HG03521 (cell line): ENCODE results near the gene ARIH1.
"Not testable (repeated sequence)": the region's sequence is repeated elsewhere in the genome, so short reads cannot be mapped to it uniquely, and the experiment has no call there.

Experiments used
- ATAC-seq: cut with Tn5 transposase; IDR thresholded peaks from one replicate; pipeline ENCODE4 v1.9.1; 2021; ENCODE audit warnings: mild to moderate bottlenecking, moderate library complexity; ENCODE audit not compliant: unreplicated experiment

The ARIH1 gene

GRCh38 chr15:72473614-72474465, at the start of gene ARIH1:
TSS of gene ARIH1 (plus strand) at chr15:72474330. CDS start at chr15:72474640, 310 bp downstream.
- peak; percentile 80 for ATAC-seq

DNA sequence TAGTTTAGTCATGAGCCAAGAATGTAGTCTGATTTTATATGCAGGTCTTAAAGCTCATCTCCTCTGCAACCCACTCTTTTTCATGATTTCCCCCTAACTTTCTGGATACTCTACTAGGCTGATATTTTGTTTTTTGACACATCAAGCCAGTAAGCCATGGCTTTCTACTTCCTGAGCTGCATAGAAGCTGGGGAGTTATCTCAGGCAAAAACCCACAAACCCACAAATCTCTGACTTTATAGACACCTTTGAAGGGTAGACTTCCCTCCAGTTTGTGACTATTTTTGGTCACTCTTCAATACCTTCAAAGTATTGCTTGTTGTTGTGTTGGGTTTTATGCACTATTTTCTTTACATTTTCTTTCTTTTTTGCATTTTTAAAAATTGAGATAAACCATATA, 47.4 kb upstream of the ARIH1 start:
- ATAC-seq: no peak

DNA sequence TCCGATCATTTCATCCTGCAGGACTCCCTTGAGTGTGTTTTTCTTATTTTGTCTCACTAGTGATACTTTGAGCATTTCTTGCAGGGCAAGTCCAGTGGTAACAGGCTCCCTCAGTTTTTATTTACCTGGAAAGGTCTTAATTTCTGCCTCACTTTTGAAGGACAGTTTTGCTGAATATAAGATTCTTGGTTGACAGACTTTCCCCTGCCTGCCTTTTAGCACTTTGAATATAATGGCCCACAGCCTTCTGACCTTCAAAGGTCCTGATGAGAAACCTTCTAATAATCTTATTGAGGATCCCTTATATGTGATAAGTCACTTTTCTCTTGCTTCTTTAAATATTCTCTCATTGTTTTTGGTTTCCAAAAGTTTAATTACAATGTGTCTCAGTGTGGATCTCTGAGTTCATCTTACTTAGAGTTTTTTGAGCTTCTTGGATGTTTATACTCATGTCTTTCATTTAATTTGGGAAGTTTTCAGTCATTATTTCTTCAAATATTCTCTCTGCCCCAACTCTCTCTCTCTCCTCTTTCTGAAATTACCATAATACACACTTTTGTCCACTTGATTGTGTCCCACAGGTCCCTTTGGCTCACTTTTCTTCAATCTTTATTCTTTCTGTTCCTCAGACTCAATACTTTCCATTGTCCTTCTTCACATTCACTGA, 36.3 kb upstream of the ARIH1 start:
- no peak for ATAC-seq

DNA sequence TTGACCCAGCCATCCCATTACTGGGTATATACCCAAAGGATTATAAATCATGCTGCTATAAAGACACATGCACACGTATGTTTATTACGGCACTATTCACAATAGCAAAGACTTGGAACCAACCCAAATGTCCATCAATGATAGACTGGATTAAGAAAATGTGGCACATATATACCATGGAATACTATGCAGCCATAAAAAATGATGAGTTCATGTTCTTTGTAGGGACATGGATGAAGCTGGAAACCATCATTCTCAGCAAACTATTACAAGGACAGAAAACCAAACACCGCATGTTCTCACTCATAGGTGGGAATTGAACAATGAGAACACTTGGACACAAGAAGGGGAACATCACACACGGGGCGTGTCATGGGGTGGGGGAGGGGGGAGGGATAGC, 31.3 kb upstream of the ARIH1 start:
- ATAC-seq: not testable (repeated sequence)

DNA sequence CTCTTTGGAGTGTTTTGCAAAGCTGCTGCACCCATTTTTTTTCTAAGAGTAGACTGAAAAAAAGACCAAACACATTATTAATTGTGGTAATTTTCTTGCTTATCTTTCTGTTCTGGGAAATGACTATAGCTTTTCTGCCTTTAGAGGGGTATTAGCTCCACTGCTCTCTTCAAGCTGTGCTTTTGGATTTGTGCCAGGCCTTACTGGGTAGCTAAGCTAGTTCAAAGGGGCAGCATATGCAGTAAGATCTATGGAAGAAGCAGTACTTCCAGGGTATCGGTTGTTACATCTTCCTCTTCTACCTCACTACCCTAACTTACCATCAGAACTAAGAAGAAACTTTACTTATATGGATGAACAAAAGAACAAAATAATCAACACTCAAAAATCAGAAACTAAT, 28.7 kb upstream of the ARIH1 start:
- ATAC-seq: no peak

- ATAC-seq: no peak
Measured at GRCh38 chr15:72450805-72451204, 23.3 kb upstream of the ARIH1 start.

DNA sequence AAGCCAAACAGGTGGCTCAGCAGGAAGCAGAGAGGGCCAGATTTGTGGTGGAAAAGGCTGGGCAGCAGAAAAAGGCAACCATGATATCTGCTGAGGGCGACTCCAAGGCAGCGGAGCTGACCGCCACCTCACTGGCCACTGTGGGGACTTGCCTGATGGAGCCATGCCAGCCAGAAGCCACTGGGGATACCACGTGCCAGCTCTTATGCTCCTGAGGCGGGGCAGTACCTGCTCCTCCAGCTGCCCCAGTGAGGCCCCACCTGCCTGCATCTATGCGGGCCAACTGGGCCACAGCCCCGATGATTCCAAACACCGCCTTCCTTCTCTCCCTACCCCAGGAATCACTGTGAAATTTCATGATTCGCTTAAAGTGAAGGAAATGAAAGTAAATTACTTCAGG, 22.9 kb upstream of the ARIH1 start:
- no peak for ATAC-seq

DNA sequence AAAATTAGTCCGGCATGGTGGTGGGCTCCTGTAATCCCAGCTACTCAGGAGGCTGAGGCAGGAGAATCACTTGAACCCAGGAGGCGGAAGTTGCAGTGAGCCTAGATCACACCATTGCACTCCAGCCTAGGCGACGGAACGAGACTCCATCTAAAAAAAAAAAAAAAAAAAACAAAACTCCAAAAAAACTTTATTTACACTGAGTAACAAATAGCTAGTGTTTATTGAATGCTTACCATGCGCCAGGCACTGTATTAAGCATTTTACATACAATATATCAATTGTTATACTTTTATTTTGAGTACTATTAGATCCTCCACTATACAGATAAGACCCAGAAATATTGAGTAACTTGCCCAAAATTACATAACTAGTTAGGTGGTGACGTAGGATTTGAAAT, 17.4 kb upstream of the ARIH1 start:
- ATAC-seq: no peak

GRCh38 chr15:72460402-72460801, 13.7 kb upstream of the ARIH1 start:
- ATAC-seq: no peak

GRCh38 chr15:72463702-72464101, 10.4 kb upstream of the ARIH1 start:
- ATAC-seq: no peak

DNA sequence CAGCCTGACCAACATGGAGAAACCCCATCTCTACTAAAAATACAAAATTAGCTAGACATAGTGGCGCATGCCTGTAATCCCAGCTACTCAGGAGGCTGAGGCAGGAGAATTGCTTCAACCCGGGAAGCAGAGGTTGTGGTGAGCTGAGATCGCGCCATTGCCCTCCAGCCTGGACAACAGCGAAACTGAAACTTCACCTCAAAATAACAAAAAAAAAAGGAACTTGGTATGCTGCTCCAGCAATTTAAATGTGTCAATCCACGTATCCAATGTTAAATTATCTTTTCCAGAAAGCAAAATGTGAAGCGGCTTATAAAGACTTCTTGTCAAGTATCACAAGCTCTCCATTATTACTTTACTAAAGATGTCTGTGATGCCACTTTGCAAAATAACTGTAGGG, 9.9 kb upstream of the ARIH1 start:
- no peak for ATAC-seq

DNA sequence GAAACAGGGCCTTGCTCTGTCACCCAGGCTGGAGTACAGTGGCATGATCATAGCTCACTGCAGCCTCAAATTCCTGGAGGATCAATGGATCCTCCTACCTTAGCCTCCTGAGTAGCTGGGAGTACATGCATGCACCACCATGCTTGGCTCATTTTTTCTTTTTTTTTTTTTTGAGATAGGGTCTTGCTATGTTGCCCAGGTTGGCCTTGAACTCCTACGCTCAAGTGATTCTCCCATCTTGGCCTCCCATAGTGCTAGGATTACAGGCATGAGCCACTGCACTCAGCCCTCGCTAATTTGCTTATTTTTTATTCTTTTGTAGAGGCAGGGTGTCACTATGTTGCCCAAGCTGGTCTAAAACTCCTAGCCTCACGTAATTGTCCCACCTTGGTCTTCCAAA, 6.0 kb upstream of the ARIH1 start:
- ATAC-seq: no peak

GRCh38 chr15:72472992-72473610, 1.0 kb upstream of the ARIH1 start:
- ATAC-seq: no peak

DNA sequence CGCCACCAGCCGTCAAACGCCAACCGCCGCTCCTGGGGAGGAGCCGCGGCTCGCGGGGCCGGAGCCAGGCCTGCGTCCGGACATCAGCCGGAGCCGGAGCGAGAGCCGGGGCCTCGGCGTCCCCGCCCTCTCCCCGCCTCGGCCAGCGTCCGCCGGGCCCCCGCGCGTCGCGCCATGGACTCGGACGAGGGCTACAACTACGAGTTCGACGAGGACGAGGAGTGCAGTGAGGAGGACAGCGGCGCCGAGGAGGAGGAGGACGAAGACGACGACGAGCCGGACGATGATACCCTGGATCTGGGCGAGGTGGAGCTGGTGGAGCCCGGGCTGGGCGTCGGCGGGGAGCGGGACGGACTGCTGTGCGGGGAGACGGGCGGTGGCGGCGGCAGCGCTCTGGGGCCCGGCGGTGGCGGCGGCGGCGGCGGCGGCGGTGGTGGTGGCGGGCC, 359 bp downstream of the ARIH1 start:
- ATAC-seq: no peak

- peak; percentile 32 for ATAC-seq
Measured at GRCh38 chr15:72474912-72475628, 940 bp downstream of the ARIH1 start.

DNA sequence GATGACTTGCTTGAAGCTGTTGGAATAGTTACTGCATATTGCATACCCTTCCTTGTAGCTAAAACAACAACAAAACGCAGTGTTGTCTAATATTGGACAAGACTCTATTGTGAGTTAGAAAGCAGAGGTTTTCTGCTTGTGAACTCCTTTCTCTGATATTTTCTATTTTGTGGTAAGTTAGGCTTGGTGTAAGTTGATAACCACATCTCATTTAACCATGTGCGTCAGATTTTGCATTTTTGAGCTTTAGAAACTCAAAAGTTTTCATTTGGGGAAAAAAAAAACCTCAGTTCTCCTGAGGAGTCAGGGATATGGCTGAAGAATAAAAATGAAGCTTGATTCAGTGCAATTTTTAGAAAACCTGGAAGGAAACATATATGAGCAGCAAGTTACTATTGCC, 1.5 kb downstream of the ARIH1 start:
- no peak for ATAC-seq

- ATAC-seq: not testable (repeated sequence)
Measured at GRCh38 chr15:72476330-72476729, 2.2 kb downstream of the ARIH1 start.

- ATAC-seq: no peak
Measured at GRCh38 chr15:72481015-72481659, 7.0 kb downstream of the ARIH1 start.

- no peak for ATAC-seq
Measured at GRCh38 chr15:72482275-72482674, 8.1 kb downstream of the ARIH1 start.

DNA sequence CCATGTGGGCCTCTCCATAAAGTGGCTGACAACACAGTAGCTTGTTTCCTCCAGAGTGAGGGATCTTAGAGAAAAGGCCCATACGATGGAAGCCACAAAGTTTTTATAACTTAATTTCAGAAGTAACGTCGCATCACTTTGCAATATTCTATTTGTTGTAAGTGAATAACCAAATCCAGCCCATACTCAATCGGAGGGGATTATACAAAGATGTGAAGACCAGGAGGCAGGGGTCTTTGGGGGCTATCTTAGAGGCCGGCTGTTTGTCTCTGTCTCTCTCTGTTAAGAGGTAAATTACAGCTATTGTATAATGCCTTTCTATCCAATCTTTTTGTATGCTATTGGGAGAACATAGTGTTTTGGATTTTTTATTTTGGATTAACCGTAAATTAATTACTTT, 9.1 kb downstream of the ARIH1 start:
- ATAC-seq: no peak

- no peak for ATAC-seq
Measured at GRCh38 chr15:72486144-72486543, 12.0 kb downstream of the ARIH1 start.
